Measurements from ENCODE around the gene PPP5C.
"Not testable (repeated sequence)": the region's sequence is repeated elsewhere in the genome, so short reads cannot be mapped to it uniquely, and the experiment has no call there.

PPP5C gene

DNA sequence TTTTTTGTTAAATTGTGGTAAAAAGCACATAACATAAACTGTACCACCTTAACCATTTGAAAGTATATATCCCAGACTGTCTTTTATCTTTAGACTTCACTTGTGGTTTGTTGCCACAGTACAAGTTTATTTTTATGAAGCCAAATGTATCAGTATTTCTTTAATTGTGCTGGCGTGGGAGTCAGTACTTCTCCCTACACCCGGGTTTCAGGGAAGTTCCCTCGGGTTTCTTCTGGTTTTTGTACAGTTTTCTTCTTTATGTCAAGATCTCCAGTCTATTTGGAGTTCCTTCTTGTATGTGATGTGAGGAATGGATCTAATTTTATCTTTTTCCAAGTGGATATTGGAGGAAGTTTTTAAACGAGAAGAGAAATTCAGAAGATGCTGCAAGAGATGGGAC, 46.0 kb downstream of the PPP5C start:
- H3K9ac ChIP-seq (ENCODE audit: low read length), result no peak overlapping the region
- H3K27ac ChIP-seq (ENCODE audit: low read depth, low read length), result no peak overlapping the region
- H3K27me3 ChIP-seq (ENCODE audit: control insufficient read depth, insufficient read depth, low read length), result no peaks in the 10 kb centered on the region
- no peak overlapping the region for H3K4me3 ChIP-seq (ENCODE audit: low read length)
- no peaks in the 10 kb centered on the region for H3K4me1 ChIP-seq (ENCODE audit: control insufficient read depth, insufficient read depth, low read length)
- H3K36me3 ChIP-seq (ENCODE audit: control insufficient read depth, insufficient read depth, low read length), result peaks cover 12% of the 10 kb centered on the region

GRCh38 chr19:46393456-46394401, 46.8 kb downstream of the PPP5C start:
- Histone ChIP-seq H3K4me1 (ENCODE audit: control insufficient read depth, insufficient read depth, low read length) (no peaks in the 10 kb centered on the region), H3K27me3 (ENCODE audit: control insufficient read depth, insufficient read depth, low read length) (no peaks in the 10 kb centered on the region), H3K4me3 (ENCODE audit: low read length) (no peak overlapping the region), H3K27ac (ENCODE audit: low read depth, low read length) (no peak overlapping the region), H3K36me3 (ENCODE audit: control insufficient read depth, insufficient read depth, low read length) (peaks cover 11% of the 10 kb centered on the region), H3K9ac (ENCODE audit: low read length) (no peak overlapping the region)

DNA sequence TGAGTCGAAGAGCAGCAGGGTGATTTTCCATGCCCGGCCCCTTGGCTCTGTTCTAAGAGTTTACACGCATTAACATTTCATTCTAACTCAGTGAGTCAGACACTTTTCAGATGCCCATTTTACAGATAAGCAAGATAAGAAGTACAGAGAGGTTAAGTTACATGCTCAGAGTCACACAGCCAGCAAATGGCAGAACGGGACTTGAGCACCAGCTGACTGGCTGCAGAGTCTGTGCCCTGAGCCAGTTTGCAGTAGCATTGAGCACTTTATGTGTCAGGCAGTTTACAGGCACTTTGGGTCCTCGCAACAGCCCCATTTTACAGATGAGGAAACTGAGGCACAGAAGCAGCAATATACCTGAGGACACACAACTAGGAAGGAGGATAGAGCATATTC, 47.5 kb downstream of the PPP5C start:
- Histone ChIP-seq H3K9ac (ENCODE audit: low read length) (no peak overlapping the region), H3K4me1 (ENCODE audit: control insufficient read depth, insufficient read depth, low read length) (no peaks in the 10 kb centered on the region), H3K36me3 (ENCODE audit: control insufficient read depth, insufficient read depth, low read length) (peaks cover 10% of the 10 kb centered on the region), H3K27ac (ENCODE audit: low read depth, low read length) (no peak overlapping the region), H3K27me3 (ENCODE audit: control insufficient read depth, insufficient read depth, low read length) (no peaks in the 10 kb centered on the region), H3K4me3 (ENCODE audit: low read length) (no peak overlapping the region)

- not testable (repeated sequence) for H3K4me1 ChIP-seq (ENCODE audit: control insufficient read depth, insufficient read depth, low read length); H3K27ac ChIP-seq (ENCODE audit: low read depth, low read length); H3K4me3 ChIP-seq (ENCODE audit: low read length); H3K27me3 ChIP-seq (ENCODE audit: control insufficient read depth, insufficient read depth, low read length); H3K36me3 ChIP-seq (ENCODE audit: control insufficient read depth, insufficient read depth, low read length); H3K9ac ChIP-seq (ENCODE audit: low read length)
Observed at GRCh38 chr19:46397801-46398479, 51.1 kb downstream of the PPP5C start.

DNA sequence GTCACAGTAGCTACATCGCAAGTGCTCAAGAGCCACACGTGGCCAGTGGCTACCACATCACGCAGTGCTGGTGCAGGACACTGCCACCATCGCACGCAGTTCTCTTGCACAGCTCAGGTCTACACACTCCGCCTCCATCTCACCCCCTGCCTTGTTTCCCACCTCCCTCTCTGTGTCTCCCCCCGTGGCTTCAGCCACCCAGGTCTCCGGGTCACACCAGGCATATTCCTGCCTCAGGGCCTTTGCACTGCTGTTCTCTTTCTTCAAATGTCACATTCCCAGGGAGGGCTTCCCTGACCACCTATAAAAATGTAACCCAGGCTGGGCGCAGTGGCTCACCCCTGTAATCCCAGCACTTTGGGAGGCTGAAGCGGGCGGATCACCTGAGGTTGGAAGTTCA, 55.8 kb downstream of the PPP5C start:
- Histone ChIP-seq H3K27ac (ENCODE audit: low read depth, low read length) (no peak overlapping the region), H3K9ac (ENCODE audit: low read length) (no peak overlapping the region), H3K27me3 (ENCODE audit: control insufficient read depth, insufficient read depth, low read length) (peaks cover 6% of the 10 kb centered on the region)

DNA sequence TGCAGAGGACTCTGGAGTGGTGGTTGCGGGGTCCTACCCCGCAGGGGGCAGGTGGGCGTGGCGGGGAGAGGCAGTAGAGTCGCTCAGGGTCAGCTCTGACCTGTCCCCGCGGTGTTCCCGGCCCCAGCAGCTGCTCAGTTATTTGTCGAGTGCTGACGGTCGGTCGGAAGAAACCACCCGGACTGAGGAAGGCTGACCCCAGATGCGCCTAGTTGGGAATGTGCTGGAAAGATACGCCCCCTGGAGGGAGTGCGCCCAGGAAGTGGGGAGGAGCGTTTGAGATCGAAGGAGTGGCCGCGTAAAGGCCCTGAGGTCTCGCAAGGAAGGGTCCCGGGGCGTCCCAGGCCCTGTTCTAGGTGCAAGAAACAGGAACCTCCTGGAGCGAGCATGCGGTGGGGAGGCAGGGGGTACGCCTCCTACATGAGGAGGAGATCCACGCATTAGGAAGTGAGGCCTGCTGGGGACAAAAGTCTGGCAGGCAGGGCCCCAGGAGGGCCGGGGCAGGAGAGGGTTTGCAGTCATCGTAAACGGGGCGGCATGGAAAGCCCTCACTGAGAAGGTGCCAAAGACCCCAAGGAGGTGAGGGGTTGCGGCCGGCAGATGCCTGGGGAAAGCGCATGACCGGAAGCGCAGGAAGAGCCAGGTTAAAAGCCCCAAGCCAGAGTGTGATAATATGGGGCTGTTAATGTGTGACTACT, 57.3 kb downstream of the PPP5C start:
- peak overlapping the region; percentile 23 for H3K4me3 ChIP-seq (ENCODE audit: low read length)
- H3K9ac ChIP-seq (ENCODE audit: low read length), result no peak overlapping the region
- no peaks in the 10 kb centered on the region for H3K4me1 ChIP-seq (ENCODE audit: control insufficient read depth, insufficient read depth, low read length)
- H3K27me3 ChIP-seq (ENCODE audit: control insufficient read depth, insufficient read depth, low read length), result peaks cover 13% of the 10 kb centered on the region
- no peak overlapping the region for H3K27ac ChIP-seq (ENCODE audit: low read depth, low read length)
- no peaks in the 10 kb centered on the region for H3K36me3 ChIP-seq (ENCODE audit: control insufficient read depth, insufficient read depth, low read length)

More for the DNA sequence above, 55.8 kb downstream of the PPP5C start:
- Histone ChIP-seq H3K36me3 (ENCODE audit: control insufficient read depth, insufficient read depth, low read length) (no peaks in the 10 kb centered on the region), H3K4me3 (ENCODE audit: low read length) (no peak overlapping the region), H3K4me1 (ENCODE audit: control insufficient read depth, insufficient read depth, low read length) (no peaks in the 10 kb centered on the region)

DNA sequence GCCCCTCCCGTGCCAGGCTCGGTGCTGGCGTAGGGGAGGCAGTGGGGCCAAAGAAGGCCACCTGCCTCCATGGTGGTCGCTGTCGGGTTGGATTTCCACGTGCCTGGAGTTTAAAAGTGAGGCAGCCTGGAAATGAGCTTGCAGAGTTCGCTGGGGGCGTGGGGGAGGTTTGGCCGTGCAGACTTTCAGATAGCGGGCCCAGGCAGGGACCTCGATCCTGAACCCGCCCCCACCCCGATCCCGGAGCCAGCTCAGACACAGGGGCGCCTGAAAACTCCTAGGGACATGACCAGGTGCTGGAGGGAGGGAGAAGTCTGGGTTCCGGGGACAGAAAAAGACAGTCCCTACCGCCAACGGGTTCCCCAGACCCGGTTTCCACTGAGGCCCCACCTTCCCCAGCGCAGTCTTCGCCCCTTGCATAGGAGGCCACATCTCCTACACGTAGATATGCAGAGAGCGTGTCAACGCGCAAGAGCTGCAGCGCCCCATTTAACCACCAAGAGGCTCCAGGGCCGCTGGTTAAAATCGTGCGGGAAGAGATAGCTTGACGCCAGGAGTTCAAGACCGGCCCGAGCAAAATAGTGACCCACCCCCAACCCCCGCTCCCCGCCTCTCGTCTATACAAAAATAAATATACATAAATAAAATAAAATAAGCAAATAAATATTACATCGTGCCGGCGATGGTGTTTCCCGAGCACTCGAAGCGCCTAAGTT, 58.0 kb downstream of the PPP5C start:
- H3K27ac ChIP-seq (ENCODE audit: low read depth, low read length), result no peak overlapping the region
- H3K27me3 ChIP-seq (ENCODE audit: control insufficient read depth, insufficient read depth, low read length), result peaks cover 13% of the 10 kb centered on the region
- peak overlapping the region; percentile 23 for H3K4me3 ChIP-seq (ENCODE audit: low read length)
- H3K9ac ChIP-seq (ENCODE audit: low read length), result no peak overlapping the region
- H3K36me3 ChIP-seq (ENCODE audit: control insufficient read depth, insufficient read depth, low read length), result no peaks in the 10 kb centered on the region
- no peaks in the 10 kb centered on the region for H3K4me1 ChIP-seq (ENCODE audit: control insufficient read depth, insufficient read depth, low read length)

GRCh38 chr19:46406976-46407375, 60.1 kb downstream of the PPP5C start:
- Histone ChIP-seq H3K9ac (ENCODE audit: low read length) (no peak overlapping the region), H3K27ac (ENCODE audit: low read depth, low read length) (no peak overlapping the region), H3K27me3 (ENCODE audit: control insufficient read depth, insufficient read depth, low read length) (peaks cover 20% of the 10 kb centered on the region), H3K36me3 (ENCODE audit: control insufficient read depth, insufficient read depth, low read length) (no peaks in the 10 kb centered on the region), H3K4me3 (ENCODE audit: low read length) (no peak overlapping the region), H3K4me1 (ENCODE audit: control insufficient read depth, insufficient read depth, low read length) (no peaks in the 10 kb centered on the region)

GRCh38 chr19:46407856-46408663, 61.2 kb downstream of the PPP5C start:
- Histone ChIP-seq H3K36me3 (ENCODE audit: control insufficient read depth, insufficient read depth, low read length) (no peaks in the 10 kb centered on the region), H3K4me3 (ENCODE audit: low read length) (peak overlapping the region; percentile 43), H3K27me3 (ENCODE audit: control insufficient read depth, insufficient read depth, low read length) (peaks cover 20% of the 10 kb centered on the region), H3K4me1 (ENCODE audit: control insufficient read depth, insufficient read depth, low read length) (no peaks in the 10 kb centered on the region), H3K9ac (ENCODE audit: low read length) (no peak overlapping the region), H3K27ac (ENCODE audit: low read depth, low read length) (no peak overlapping the region)

DNA sequence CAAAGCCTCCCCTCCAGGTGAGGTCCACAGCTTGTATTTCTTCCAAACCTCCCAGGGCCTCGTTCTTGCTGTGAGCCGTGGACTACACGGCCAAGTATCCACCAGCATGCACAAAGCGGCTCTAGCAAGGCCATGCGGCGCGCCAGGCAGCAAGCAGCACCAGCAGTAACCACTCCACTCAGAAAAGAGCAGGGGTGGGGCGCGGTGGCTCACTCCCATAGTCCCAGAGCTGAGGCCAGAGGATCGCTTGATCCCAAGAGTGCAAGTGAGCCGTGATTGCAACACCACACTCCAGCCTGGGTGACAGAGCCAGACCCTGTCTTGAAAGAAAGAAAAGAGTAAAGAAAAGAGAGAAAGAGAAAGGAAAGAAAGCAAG, 61.8 kb downstream of the PPP5C start:
- Histone ChIP-seq H3K27ac (ENCODE audit: low read depth, low read length) (no peak overlapping the region), H3K36me3 (ENCODE audit: control insufficient read depth, insufficient read depth, low read length) (no peaks in the 10 kb centered on the region), H3K4me3 (ENCODE audit: low read length) (peak overlapping the region; percentile 43), H3K9ac (ENCODE audit: low read length) (no peak overlapping the region), H3K27me3 (ENCODE audit: control insufficient read depth, insufficient read depth, low read length) (peaks cover 20% of the 10 kb centered on the region), H3K4me1 (ENCODE audit: control insufficient read depth, insufficient read depth, low read length) (no peaks in the 10 kb centered on the region)

DNA sequence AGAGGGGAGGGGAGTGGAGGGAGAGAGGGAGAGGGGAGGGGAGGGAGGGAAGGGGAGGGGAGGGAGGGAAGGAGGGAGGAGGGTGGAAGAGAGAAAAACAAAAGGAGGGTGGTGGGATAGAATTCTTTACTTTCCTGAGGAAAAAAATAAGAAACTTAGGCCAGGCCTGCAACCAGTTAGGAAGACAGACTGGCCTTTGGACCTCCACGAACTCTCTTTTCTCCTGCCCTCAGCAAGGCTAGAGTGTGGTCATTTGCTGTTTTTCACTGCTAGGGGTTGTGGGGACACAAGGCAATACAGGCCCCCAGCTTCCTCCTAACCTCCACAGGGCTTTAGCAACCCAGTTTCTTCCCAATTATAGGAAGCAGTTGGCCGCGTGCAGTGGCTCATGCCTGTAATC, 62.3 kb downstream of the PPP5C start:
- H3K4me1 ChIP-seq (ENCODE audit: control insufficient read depth, insufficient read depth, low read length), result no peaks in the 10 kb centered on the region
- no peaks in the 10 kb centered on the region for H3K36me3 ChIP-seq (ENCODE audit: control insufficient read depth, insufficient read depth, low read length)
- H3K4me3 ChIP-seq (ENCODE audit: low read length), result no peak overlapping the region
- H3K27me3 ChIP-seq (ENCODE audit: control insufficient read depth, insufficient read depth, low read length), result peaks cover 18% of the 10 kb centered on the region
- no peak overlapping the region for H3K27ac ChIP-seq (ENCODE audit: low read depth, low read length)
- H3K9ac ChIP-seq (ENCODE audit: low read length), result no peak overlapping the region
